Mesenteric fat pad (tissue), 1 donor: Measurements from ENCODE around the gene ZDHHC7. TPM values are rescaled to one million over a fixed set of nuclear protein-coding genes. Genes with fewer than 3 reads are reported as not detected.
"Not testable (repeated sequence)": the region's sequence is repeated elsewhere in the genome, so short reads cannot be mapped to it uniquely, and the experiment has no call there.

Experiments used
- DNase-seq: peaks from one replicate; pipeline ENCODE4 v3.0.0-alpha.2; 2020; ENCODE audit warnings: low spot score
- total RNA-seq: library from RNA; stranded (reverse); fragmentation: NEBNext Ultra II Directional; extraction: Animal tissue kit (Norgen Biotek cat#: 25700); gene quantifications from one replicate; pipeline ENCODE4 v1.2.1, GENCODE V29; 2021
- donor health status: DM: yes; HTN: yes; CAD: no.

Gene ZDHHC7
- total RNA-seq, 1 donor from 2014 or later, result 45.6 TPM

GRCh38 chr16:84943620-84944019 lies 67.7 kb downstream of the ZDHHC7 start:
- no peak for DNase-seq

DNA sequence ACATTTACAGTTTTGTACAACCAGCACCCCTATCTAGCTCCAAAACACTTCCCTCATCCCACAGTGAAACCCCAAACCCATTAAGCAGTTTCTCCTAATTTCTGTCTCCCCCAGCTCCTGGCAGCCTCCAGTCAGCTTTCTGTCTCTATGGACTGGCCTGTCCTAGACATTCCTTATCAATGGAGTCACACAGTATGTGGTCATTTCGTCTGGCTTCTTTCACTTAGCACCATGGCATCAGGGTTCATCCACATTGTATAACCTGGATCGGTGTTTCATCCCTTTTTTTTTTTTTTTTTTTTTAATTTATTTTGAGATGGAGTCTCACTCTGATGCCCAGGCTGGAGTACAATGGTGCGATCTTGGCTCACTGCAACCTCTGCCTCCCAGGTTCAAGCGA lies 68.5 kb downstream of the ZDHHC7 start:
- DNase-seq, result no peak

GRCh38 chr16:84941921-84942320 lies 69.4 kb downstream of the ZDHHC7 start:
- DNase-seq, result no peak

GRCh38 chr16:84940670-84941551 lies 70.4 kb downstream of the ZDHHC7 start:
- no peak for DNase-seq

DNA sequence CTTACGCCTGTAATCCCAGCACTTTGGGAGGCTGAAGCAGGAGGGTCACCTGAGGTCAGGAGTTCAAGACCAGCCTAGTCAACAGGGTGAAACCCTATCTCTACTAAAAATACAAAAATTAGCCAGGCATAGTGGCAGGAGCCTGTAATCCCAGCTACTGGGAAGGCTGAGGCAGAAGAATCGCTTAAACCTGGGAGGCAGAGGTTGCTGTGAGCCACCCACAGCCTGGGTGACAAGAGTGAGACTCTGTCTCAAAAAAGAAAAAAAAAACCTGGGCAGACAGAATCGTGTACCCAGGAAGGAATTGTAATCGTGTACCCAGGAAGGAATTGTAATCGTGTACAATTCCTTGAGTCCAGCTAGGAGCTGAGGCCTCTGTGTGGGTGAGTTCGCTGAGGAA lies 72.7 kb downstream of the ZDHHC7 start:
- DNase-seq, result not testable (repeated sequence)

- no peak for DNase-seq
These were observed 73.9 kb downstream of the ZDHHC7 start for GRCh38 chr16:84937196-84938005.

- DNase-seq, result no peak
These were observed 77.3 kb downstream of the ZDHHC7 start for GRCh38 chr16:84933774-84934631.

GRCh38 chr16:84932681-84933080 lies 78.7 kb downstream of the ZDHHC7 start:
- no peak for DNase-seq

DNA sequence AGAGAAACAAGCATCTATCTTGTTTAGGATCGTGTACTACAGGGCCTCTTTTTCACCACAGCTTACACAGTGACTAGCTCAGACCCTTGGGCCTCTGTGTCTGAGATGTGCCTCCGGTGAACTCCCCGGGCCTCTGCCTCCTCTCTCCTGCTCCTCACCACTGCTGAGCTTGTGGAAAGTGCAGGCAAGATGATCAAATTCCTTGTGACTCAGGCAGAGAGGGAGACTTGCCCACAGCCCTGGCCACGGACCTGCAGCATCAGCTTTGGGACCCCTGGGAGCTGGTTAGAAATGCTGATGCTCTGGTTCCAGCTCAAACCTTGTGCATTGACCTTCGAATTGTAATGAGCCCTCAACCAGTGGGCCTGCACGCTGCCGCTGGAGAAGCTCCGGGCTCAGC lies 79.8 kb downstream of the ZDHHC7 start:
- DNase-seq, result no peak

GRCh38 chr16:84931107-84931494 lies 80.2 kb downstream of the ZDHHC7 start:
- DNase-seq, result no peak

DNA sequence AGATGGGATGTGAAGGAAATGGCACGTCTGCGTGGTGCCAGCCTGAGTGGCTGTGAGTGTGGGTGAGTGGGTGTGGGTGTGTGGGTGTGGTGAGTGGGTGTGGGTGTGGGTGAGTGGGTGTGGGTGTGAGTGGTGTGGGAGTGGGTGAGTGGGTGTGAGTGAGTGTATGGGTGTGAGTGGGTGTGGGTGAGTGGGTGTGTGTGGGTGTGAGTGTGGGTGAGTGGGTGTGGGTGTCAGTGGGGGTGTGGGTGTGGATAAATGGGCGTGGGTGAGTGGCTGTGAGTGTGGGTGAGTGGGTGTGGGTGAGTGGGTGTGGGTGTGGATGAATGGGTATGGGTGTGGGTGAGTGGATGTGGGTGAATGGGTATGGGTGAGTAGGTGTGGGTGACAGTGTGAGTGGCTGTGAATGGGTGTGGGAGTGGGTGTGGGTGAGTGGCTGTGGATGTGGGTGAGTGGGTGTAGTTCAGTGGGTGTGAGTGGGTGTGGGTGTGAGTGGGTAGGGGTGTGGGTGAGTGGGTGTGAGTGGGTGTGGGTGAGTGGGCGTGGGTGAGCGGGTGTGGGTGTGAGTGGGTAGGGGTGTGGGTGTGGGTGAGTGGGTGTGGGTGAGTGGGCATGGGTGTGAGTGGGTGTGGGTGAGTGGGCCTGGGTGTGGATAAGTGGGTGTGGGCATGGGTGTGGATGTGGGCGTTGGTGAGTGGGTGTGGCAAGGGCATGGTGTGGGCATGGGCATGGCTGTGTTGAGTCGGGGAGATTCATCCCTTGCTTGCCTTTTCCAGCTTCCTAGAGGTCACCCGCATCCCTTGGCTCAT lies 80.8 kb downstream of the ZDHHC7 start:
- no peak for DNase-seq

DNA sequence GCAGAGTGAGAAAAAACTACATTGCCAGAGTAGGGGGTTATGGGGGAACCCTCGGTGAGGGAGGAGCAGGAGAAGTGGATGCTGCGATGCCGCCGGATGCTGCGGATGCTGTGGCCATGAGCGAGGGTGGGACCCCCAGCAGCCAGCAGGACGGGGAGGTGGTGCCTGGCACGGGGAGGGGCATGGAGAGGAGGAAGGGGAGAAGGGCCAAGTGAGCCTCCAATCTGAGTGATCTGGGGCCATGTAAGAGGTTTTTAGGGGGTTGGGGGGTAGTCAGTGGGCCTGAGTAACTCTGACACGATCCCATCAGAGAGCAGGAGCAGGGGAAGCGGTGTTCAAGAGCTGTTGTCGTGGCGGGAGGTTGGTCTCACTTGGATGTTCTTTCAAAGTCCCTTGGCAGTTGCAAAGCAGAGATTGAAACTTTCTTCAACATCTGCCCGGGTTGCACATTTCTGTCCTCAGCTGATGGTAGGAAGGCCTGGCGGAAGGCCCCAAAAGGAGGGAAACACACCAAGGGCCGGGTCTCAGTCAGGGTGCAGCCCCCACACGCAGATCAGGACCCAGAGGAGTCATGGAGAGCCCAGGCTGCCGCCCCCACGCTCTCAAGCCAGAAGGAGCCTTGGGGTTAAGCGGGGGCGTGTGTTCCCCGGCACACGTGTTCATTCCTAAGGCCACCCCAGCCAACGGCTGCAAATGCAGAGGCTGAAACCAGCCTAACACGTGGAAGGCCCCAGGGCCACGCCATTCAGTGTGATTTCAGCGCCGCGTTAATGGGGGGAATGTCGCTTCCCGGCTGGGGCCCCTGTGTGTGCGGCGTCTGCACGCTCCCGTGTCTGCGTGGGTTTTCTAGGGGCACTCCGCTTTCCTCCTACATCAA lies 81.7 kb downstream of the ZDHHC7 start:
- no peak for DNase-seq

- DNase-seq, result no peak
These were observed 82.5 kb downstream of the ZDHHC7 start for GRCh38 chr16:84928679-84929420.

- DNase-seq, result no peak
These were observed 83.4 kb downstream of the ZDHHC7 start for GRCh38 chr16:84927621-84928591.

DNA sequence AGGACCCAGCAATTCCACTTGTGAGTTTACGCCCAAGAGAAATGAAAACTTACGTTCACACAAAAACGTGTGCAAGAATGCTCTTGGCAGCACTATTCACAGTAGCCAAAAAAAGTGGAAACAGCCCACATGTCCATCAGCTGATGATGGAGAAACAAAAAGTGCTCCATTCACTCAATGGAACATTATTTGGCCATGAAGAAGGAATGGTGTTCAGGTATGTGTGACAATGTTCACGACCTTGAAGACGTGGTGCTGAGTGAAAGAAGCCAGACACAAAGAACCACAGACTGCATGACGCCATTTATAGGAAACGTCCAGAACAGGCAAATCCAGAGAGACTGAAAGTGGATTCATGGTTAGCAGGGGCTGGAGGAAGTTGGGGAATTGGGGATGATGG lies 84.9 kb downstream of the ZDHHC7 start:
- DNase-seq, result no peak

DNA sequence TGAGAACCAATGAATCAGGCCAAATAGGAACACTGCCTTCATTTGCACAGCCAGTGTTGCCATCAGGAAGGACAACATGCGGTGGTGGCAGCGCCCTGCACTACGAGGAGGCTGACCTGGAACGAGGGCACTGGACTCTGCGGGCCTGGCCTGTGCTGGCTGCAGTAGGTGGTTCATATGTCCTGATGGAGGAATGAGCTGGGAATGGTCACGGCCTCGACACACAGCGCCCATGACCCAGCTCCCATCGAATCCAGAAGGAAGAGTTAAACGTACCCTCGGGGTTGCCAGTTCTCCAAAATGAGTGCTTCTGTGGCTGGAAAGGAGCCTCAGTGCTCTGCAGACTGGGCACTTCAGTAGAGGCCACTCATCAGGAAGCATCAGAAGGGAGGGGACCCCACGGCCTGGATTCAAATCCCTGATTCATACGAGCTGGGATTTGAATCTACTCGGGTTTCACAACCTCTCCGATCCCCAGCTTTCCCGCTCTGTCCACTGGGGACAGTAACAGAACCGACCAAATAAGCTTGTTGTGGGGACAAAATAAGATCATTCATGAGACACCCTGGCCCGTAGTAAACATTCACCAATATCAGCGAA lies 85.5 kb downstream of the ZDHHC7 start:
- no peak for DNase-seq

DNA sequence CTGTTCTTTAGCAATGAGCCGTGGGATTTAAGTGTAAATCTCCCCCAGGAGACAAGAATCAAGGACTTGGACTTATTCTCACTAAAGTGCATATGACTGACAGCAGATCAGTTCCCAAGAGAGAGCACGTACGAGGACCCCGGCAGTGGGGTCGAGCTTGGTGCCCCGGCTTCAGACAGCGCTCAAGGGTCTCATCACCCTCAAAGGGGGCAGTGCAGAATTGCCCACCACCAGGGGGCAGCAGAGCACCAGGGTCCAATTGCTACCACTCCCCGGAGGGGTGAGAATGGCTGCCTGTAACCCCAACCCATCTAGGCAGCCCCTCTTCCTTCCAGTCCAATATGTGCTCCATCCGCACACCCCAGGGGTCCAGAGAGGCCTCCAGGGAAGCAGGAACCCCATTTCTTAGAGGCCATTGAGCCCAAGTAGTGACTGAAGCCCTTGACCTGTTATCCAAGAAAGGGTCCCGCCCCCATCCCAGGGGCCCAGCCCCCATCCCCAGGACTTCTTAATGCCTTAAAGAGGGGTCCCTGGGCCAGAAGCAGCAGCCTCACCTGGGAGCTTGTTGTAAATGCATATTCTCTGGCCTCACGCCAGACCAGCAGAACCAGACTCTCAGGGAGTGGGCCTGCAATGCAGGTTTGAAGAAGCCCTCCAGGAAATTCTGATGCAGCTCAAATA lies 86.1 kb downstream of the ZDHHC7 start:
- DNase-seq, result no peak
